SW 1271 (cell line): ENCODE measurements around the gene PKD1L1.
"Not testable (repeated sequence)": the region's sequence is repeated elsewhere in the genome, so short reads cannot be mapped to it uniquely, and the experiment has no call there.

Experiments used
- DNase-seq, 2 experiments: peaks; one replicate each; lab custom pipeline; 2025; lab: John Stamatoyannopoulos, UW

The PKD1L1 gene

DNA sequence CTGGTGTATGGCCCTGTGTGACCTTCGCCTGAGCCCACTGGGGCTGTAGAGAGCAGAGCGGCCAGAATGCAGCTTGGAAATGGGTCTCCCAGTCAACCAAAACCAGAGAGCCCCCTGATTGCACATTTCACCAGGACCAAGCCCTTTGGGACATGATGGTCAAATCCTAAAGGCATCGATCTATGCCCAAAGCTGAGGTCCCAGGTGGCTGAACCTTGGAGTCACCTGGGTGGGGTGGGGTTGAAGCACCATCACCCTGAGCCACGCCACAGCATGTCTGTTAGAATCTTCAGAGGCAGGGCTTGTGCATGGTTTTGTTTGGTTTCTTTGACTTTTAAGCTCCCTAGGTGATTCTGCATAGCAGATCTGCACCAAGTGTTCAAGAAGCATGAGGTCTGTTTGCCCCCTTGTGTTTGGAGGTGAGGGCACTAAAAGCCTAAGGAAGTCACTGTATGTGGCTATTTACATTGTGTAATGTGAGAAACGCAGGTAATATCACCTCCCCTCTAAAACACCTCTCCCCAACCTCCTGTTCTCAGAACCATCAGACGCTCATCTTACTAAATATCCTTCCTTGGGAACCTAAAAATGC lies 9.6 kb downstream of the PKD1L1 start:
- no peak for DNase-seq

DNA sequence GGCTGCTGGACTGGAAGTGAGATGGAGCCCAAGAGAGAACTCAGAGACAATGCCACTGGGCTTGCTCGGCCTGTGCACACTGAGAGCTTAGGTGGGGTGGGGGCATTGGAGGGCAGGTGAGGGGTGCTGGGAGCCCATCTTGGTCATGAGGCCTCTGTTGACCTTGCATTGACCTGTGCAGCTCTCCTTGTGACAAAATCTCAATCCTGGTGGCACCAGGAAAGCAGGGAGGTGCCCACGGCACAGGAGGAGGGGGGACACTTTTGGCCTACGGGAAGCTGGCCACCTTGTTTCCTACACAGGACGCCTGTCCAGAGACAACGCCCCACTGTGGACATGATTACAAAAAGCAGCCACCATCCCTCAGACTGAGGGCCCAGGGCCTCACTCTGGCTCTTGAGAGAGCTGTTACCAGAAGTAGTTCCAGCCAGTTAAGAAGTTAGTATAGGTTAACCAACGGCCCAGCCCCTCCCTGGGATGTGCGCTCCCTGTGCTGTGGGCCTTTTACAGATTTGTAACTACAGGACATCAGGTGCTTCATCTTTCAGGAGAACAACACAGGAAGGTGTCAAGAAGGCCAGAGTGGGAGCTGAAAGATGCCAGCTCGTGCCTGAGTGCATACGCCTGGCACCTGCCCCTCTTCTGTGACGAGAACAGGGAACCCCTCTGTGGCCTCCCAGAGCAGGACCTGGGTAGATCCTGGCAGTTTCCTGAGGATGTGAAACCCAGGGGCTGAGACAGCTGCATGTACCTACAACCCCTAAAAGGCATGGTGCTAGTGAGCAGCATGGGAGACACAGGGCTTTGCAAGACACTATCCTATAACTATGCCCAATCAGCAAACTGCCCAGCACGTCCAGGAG lies 10.3 kb downstream of the PKD1L1 start:
- DNase-seq = no peak

- DNase-seq = no peak
Measured at GRCh38 chr7:47937065-47937687, 11.1 kb downstream of the PKD1L1 start.

GRCh38 chr7:47936323-47936722 lies 11.9 kb downstream of the PKD1L1 start:
- DNase-seq = no peak

DNA sequence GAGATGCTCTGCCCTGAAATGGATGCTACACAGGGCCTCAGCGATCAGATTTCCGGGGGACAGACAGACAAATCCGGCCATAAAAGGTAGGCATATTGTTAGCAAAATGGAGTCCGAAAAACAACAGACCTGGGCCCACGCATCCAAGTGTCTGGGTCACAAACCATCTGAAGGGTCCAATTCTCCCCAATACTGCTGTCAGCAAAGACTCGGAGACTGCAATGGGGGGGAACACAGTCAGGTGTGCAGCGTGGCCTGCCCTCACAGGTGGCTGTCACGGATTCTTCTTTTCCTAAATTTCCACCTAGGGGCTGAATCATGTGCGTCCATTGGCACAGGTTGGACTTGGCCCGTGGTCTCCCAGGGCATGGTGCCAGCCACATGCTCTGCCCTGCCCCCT lies 12.9 kb downstream of the PKD1L1 start:
- DNase-seq = no peak

DNA sequence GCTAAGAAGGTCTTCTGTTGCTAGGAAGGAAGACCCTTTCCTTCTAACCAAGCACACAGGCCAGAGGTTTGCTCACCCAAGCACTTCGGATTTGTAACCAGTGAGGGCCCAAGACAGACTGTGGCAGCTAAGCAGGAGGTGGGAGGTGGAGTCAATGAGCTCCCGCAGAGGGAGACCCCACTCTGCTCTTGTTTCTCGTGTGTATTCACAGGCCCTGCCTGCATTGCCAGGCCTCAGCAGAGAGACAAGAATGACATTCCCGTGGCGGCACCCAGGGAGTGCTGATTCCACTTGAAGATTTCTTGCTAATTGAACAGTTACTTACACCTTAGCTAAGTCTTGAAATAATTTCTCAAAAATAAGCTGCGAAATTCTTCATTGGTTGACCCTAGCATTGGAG lies 13.4 kb downstream of the PKD1L1 start:
- no peak for DNase-seq

- no peak for DNase-seq
Measured at GRCh38 chr7:47933215-47933614, 15.1 kb downstream of the PKD1L1 start.

GRCh38 chr7:47932466-47933037 lies 15.7 kb downstream of the PKD1L1 start:
- DNase-seq = no peak

- no peak for DNase-seq
Measured at GRCh38 chr7:47932016-47932415, 16.2 kb downstream of the PKD1L1 start.

- DNase-seq = no peak
Measured at GRCh38 chr7:47931005-47932004, 17.0 kb downstream of the PKD1L1 start.

DNA sequence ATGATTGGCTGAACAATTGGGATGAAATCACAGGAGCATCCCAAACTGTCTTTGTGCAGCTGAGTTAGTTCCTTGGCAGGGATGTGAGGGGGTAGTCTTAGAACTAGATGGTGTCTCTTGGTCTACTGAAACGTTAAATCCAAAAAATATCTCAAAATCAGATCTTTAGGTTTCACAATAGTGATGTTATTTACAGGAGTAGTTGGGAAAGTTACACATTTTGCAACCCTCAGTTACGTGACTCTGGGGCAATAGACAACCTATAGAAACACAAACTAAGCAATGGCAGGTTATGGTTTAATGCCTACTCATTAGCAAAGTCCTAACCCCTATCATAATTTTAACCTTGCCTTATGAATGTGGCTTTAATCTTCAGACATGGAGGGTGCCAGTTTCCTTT lies 24.0 kb downstream of the PKD1L1 start:
- DNase-seq = no peak

GRCh38 chr7:47923081-47923875 lies 25.0 kb downstream of the PKD1L1 start:
- not testable (repeated sequence) for DNase-seq

DNA sequence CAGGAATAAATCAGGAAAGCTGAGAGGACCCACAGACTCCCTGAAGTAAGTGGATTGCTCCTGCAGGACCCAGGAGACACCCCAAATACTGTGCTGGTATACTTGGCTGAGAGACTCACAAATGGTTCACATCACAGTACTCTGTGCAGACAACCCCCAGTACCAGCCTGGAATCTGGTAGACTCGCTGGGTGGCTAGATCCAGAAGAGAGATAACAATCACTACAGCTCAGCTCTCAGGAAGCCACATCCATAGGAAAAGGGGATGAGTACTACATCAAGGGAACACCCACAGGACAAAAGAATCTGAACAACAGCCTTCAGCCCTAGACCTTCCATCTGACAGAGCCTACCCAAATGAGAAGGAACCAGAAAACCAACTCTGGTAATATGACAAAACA lies 31.8 kb downstream of the PKD1L1 start:
- DNase-seq = not testable (repeated sequence)

DNA sequence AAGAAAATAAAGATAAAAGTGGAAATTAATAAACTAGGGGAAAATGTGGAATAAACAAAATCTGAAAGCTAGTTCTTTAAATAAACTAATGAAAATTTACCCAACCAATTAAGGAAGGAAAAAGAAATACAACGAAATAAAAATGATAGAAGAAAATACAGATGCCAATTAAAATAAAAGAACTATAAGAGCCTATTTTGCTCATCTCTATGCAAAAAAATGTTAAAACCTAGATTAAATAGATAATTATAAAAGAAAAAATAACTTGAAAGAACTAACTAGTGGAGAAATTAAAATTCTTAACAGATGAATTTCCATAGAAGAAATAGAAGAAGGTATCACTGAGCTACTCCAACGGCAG lies 32.7 kb downstream of the PKD1L1 start:
- no peak for DNase-seq

- DNase-seq = no peak
Measured at GRCh38 chr7:47914717-47915615, 33.3 kb downstream of the PKD1L1 start.

DNA sequence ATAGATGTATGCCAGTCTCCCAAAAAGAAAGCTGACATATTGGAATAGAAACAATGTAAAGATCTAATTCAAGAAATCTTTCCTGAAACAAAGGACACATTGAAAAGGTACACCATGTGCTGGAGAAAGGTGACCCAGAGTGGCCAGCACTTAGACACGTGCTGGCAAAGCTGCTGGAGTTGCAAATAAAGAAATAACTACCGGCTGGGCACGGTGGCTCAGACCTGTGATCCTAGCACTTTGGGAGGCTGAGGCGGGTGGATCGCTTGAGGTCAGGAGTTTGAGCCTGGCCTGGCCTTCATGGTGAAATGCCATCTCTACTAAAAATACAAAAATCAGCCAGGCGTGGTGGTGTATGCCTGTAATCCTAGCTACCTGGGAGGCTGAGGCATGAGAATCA lies 35.9 kb downstream of the PKD1L1 start:
- no peak for DNase-seq

DNA sequence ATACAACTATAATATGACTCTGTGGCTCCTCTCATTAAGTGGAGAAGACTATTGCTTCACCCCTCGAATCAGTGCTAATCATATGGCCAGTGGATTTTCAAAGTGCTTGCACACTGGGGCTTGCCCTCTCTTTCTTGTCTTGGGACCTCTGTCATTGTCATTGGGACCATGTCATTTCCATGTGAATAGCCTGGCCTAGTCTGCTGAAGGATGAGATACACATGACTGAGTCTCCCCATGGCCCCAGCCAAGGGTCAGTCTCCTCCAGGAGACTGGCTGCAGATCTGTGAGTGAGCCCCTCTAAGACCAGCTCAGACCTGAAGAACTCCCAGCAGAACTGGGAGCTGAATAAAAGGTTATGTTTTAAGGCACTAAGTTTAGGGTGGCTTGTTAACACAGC lies 39.5 kb downstream of the PKD1L1 start:
- DNase-seq = no peak

- DNase-seq = no peak
Measured at GRCh38 chr7:47907981-47908616, 40.2 kb downstream of the PKD1L1 start.

DNA sequence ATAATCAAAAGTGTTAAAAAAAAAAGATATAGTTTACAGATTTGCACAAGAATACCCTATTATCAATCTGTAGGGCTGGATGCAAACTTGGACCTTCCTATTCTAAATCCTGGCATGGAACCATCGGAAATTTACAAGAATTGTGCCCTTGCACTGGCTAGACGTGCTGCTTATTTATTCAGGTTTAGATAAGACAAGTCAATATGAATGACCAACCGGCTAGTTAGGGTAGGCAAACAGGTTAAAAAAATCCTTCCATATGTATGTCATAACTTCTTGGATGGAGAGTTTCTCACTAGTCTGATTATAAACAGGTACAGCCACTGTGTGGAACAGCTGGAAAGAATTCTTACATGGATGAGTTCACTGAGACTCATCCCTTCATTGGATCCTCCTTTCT lies 41.4 kb downstream of the PKD1L1 start:
- DNase-seq = no peak
